Brain microvascular endothelial cell (primary cell): ENCODE results near the gene CNBD2.
"Not testable (repeated sequence)": the region's sequence is repeated elsewhere in the genome, so short reads cannot be mapped to it uniquely, and the experiment has no call there.

Experiments used
- DNase-seq: peaks from one replicate; pipeline ENCODE4 v3.0.0-alpha.2; 2020
- H3K27ac ChIP-seq: fragments of 250-450 bp; sonication (Bioruptor Pico); 2 replicates; pipeline ENCODE4 v1.5.1; 2020; ENCODE audit warnings: mild to moderate bottlenecking, moderate library complexity
- H3K27me3 ChIP-seq: fragments of 250-450 bp; sonication (Bioruptor Pico); replicated peaks from 2 replicates; pipeline ENCODE4 v1.5.1; 2020; ENCODE audit warnings: mild to moderate bottlenecking
- H3K36me3 ChIP-seq: fragments of 250-450 bp; sonication (Bioruptor Pico); replicated peaks from 2 replicates; pipeline ENCODE4 v1.5.1; 2020; ENCODE audit warnings: mild to moderate bottlenecking
- H3K4me3 ChIP-seq: 2 replicates; pipeline ENCODE4 v1.5.1; 2011; ENCODE audit warnings: low read depth, mild to moderate bottlenecking, control low read depth, low read length, moderate library complexity
- in situ Hi-C: cut with HindIII; loops from 2 replicates; pipeline ENCODE4 v1.10.0; 2017; ENCODE audit warnings: low sequenced_read_pairs, low pct_ligation_motif_present
- TF ChIP-seq, protein P1 (sequence below): IDR thresholded peaks from 2 replicates; pipeline ENCODE4 v1.5.1; 2011; ENCODE audit warnings: low read depth, mild to moderate bottlenecking, moderate library complexity, low read length, control low read depth, inconsistent platforms; ENCODE audit errors: missing control alignments

Gene CNBD2

GRCh38 chr20:36050436-36051317 is 82.3 kb downstream of the CNBD2 start:
- Histone ChIP-seq H3K27me3 (no peaks in the 10 kb centered on the region), H3K4me3 (peak overlapping the region; percentile 79), H3K36me3 (peaks cover 10% of the 10 kb centered on the region), H3K27ac (peak overlapping the region; percentile 97)
- DNase-seq: peak; percentile 77
- TF ChIP-seq, protein P1, sequence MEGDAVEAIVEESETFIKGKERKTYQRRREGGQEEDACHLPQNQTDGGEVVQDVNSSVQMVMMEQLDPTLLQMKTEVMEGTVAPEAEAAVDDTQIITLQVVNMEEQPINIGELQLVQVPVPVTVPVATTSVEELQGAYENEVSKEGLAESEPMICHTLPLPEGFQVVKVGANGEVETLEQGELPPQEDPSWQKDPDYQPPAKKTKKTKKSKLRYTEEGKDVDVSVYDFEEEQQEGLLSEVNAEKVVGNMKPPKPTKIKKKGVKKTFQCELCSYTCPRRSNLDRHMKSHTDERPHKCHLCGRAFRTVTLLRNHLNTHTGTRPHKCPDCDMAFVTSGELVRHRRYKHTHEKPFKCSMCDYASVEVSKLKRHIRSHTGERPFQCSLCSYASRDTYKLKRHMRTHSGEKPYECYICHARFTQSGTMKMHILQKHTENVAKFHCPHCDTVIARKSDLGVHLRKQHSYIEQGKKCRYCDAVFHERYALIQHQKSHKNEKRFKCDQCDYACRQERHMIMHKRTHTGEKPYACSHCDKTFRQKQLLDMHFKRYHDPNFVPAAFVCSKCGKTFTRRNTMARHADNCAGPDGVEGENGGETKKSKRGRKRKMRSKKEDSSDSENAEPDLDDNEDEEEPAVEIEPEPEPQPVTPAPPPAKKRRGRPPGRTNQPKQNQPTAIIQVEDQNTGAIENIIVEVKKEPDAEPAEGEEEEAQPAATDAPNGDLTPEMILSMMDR: no peak
- in situ Hi-C loops: no loop called here

GRCh38 chr20:36051318-36052116 is 83.1 kb downstream of the CNBD2 start:
- H3K27me3 ChIP-seq: no peaks in the 10 kb centered on the region
- H3K27ac ChIP-seq: no peak overlapping the region
- H3K4me3 ChIP-seq: peak overlapping the region; percentile 79
- in situ Hi-C loops: no loop called here
- TF ChIP-seq, protein P1: no peak
- H3K36me3 ChIP-seq: peaks cover 10% of the 10 kb centered on the region
- no peak for DNase-seq

- no peak overlapping the region for H3K4me3 ChIP-seq
- H3K27ac ChIP-seq: no peak overlapping the region
- H3K36me3 ChIP-seq: peaks cover 7% of the 10 kb centered on the region
- TF ChIP-seq, protein P1: no peak
- no peaks in the 10 kb centered on the region for H3K27me3 ChIP-seq
- in situ Hi-C loops: no loop called here
- no peak for DNase-seq
Observed at GRCh38 chr20:36052117-36052513, 83.7 kb downstream of the CNBD2 start.

- in situ Hi-C loops, DNase-seq, H3K27ac ChIP-seq, H3K36me3 ChIP-seq, H3K4me3 ChIP-seq, H3K27me3 ChIP-seq: not testable (repeated sequence)
Observed at GRCh38 chr20:36053863-36054518, 85.6 kb downstream of the CNBD2 start.

- no peaks in the 10 kb centered on the region for H3K27me3 ChIP-seq
- peaks cover 5% of the 10 kb centered on the region for H3K36me3 ChIP-seq
- in situ Hi-C loops: no loop called here
- DNase-seq: no peak
- H3K27ac ChIP-seq: no peak overlapping the region
- TF ChIP-seq, protein P1: no peak
- H3K4me3 ChIP-seq: no peak overlapping the region
Observed at GRCh38 chr20:36055145-36055544, 86.8 kb downstream of the CNBD2 start.

DNA sequence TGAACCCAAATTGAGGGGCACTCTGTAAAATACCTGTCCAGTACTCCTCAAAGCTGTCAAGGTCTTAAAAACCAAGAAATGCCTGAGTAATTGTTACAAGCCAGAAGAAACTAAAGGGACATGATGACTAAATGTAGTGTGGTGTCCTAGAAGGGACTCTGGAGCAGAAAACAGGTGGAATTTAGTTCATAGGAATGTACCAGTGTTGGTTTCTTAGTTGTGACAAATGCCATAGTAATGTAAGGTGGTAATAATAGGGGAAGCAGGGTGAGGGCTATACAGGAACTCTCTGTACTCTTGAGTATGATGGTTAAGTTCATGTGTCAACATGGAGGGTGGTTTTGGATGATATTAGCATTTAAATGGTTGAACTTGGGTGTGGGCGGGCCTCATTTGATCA is 92.3 kb downstream of the CNBD2 start:
- H3K4me3 ChIP-seq: no peak overlapping the region
- H3K27me3 ChIP-seq: no peaks in the 10 kb centered on the region
- in situ Hi-C loops: no loop called here
- no peak overlapping the region for H3K27ac ChIP-seq
- no peaks in the 10 kb centered on the region for H3K36me3 ChIP-seq
- DNase-seq: no peak
- TF ChIP-seq, protein P1: no peak
